ENCODE data around the gene PRIMA1.

The PRIMA1 gene

DNA sequence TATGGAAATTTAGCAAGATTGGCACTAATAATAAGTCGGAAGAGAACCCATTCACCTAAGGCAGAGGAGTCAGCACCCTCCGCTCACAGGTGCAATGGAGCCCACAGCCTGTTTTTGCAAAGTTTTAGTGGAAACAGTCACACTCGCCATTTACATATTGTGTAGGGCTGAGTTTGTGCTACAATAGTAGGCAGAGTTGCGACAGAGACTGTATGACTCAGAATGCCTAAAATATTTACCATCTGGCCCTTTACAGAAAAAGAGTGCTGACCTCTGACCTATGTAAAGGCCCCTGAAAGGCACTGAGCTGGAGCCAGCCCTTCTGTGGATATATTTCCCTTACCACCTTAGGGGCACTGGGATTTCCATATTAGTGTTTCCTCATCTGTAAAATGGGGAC is 79.0 kb downstream of the PRIMA1 start:
- Histone ChIP-seq H3F3A (ENCODE audit: control insufficient read depth, insufficient read depth) (no peaks in the 10 kb centered on the region), H3K9me3 (ENCODE audit: control insufficient read depth, insufficient read depth, low read length) (no peaks in the 10 kb centered on the region), H3K4me3 (ENCODE audit: low read length) (no peak overlapping the region), H3K4me1 (ENCODE audit: control insufficient read depth, low read length) (no peaks in the 10 kb centered on the region), H3K36me3 (ENCODE audit: control insufficient read depth, low read length) (no peaks in the 10 kb centered on the region), H3K4me2 (ENCODE audit: low read length) (no peak overlapping the region), H3K79me2 (ENCODE audit: control insufficient read depth, low read length) (no peaks in the 10 kb centered on the region), H4K20me1 (ENCODE audit: control insufficient read depth, insufficient read depth, low read depth, low read length) (no peaks in the 10 kb centered on the region), H3K27me3 (ENCODE audit: control insufficient read depth, low read length) (0 out of 2 replicates have a peak, but pooled peaks cover 3% of the 10 kb centered on the region), H3K27ac (ENCODE audit: low read depth, low read length) (no peak overlapping the region), H3K9me2 (replicated peaks; ENCODE audit: control insufficient read depth, low read length) (no peaks in the 10 kb centered on the region)
- TF ChIP-seq, protein P1, sequence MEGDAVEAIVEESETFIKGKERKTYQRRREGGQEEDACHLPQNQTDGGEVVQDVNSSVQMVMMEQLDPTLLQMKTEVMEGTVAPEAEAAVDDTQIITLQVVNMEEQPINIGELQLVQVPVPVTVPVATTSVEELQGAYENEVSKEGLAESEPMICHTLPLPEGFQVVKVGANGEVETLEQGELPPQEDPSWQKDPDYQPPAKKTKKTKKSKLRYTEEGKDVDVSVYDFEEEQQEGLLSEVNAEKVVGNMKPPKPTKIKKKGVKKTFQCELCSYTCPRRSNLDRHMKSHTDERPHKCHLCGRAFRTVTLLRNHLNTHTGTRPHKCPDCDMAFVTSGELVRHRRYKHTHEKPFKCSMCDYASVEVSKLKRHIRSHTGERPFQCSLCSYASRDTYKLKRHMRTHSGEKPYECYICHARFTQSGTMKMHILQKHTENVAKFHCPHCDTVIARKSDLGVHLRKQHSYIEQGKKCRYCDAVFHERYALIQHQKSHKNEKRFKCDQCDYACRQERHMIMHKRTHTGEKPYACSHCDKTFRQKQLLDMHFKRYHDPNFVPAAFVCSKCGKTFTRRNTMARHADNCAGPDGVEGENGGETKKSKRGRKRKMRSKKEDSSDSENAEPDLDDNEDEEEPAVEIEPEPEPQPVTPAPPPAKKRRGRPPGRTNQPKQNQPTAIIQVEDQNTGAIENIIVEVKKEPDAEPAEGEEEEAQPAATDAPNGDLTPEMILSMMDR (IDR thresholded peaks at IDR 0.05; ENCODE audit: low read depth, low read length, poor library complexity, severe bottlenecking), result no peak
- TF ChIP-seq EZH2phosphoT487 (IDR thresholded peaks at IDR 0.05; ENCODE audit: borderline replicate concordance, low read length), result no peak

DNA sequence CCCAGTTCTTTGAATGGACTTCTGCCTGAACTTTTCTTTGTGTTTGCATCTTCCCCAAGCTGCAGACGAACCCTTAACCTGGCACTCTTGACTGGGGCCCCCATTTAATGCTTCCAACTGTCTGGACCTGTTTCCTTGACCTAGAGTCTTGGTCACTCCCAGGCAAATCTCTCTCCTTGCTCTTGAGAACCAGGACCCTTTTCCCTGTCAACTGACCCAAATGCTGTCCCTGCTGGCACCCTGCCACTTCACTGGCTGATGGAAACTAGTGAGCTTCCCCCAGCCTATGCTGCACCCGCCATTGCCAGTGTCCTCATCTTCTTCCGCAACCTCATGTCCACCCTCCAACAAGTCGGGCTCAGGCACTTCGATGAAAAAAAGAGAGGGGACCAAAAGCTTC is 79.5 kb downstream of the PRIMA1 start:
- Histone ChIP-seq H3K4me3 (ENCODE audit: low read length) (no peak overlapping the region), H3K9me3 (ENCODE audit: control insufficient read depth, insufficient read depth, low read length) (no peaks in the 10 kb centered on the region), H4K20me1 (ENCODE audit: control insufficient read depth, insufficient read depth, low read depth, low read length) (no peaks in the 10 kb centered on the region), H3K27ac (ENCODE audit: low read depth, low read length) (no peak overlapping the region), H3K27me3 (ENCODE audit: control insufficient read depth, low read length) (0 out of 2 replicates have a peak, but pooled peaks cover 3% of the 10 kb centered on the region), H3K4me1 (ENCODE audit: control insufficient read depth, low read length) (no peaks in the 10 kb centered on the region), H3K4me2 (ENCODE audit: low read length) (no peak overlapping the region), H3K9me2 (replicated peaks; ENCODE audit: control insufficient read depth, low read length) (no peaks in the 10 kb centered on the region), H3F3A (ENCODE audit: control insufficient read depth, insufficient read depth) (no peaks in the 10 kb centered on the region), H3K36me3 (ENCODE audit: control insufficient read depth, low read length) (no peaks in the 10 kb centered on the region), H3K79me2 (ENCODE audit: control insufficient read depth, low read length) (no peaks in the 10 kb centered on the region)
- TF ChIP-seq EZH2phosphoT487 (IDR thresholded peaks at IDR 0.05; ENCODE audit: borderline replicate concordance, low read length), result no peak
- TF ChIP-seq, protein P1 (IDR thresholded peaks at IDR 0.05; ENCODE audit: low read depth, low read length, poor library complexity, severe bottlenecking), result no peak

DNA sequence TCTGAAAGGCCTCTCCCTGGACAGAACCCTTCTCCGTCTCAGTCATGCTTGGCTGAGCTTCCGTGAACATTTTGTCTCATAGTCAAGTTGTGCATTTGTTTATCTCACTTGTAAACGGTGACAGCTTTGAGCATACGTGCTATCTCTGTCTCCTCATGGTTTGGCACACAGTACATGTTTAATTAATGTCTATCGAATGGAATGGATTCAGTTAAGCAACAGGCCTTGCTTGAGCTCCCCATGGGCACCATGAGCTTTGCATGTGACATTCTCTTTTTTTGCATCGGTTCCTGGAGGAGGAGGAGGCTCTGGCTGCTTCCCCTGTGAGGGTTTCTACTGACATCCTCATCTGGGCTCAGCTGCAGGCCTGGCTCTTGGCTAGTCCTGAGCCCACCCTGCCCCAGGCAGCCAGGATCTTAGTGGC is 80.0 kb downstream of the PRIMA1 start:
- Histone ChIP-seq H4K20me1 (ENCODE audit: control insufficient read depth, insufficient read depth, low read depth, low read length) (no peaks in the 10 kb centered on the region), H3K4me2 (ENCODE audit: low read length) (no peak overlapping the region), H3K9me2 (replicated peaks; ENCODE audit: control insufficient read depth, low read length) (no peaks in the 10 kb centered on the region), H3K4me1 (ENCODE audit: control insufficient read depth, low read length) (no peaks in the 10 kb centered on the region), H3K4me3 (ENCODE audit: low read length) (no peak overlapping the region), H3K27ac (ENCODE audit: low read depth, low read length) (no peak overlapping the region), H3F3A (ENCODE audit: control insufficient read depth, insufficient read depth) (no peaks in the 10 kb centered on the region), H3K9me3 (ENCODE audit: control insufficient read depth, insufficient read depth, low read length) (no peaks in the 10 kb centered on the region), H3K79me2 (ENCODE audit: control insufficient read depth, low read length) (no peaks in the 10 kb centered on the region), H3K27me3 (ENCODE audit: control insufficient read depth, low read length) (0 out of 2 replicates have a peak, but pooled peaks cover 3% of the 10 kb centered on the region), H3K36me3 (ENCODE audit: control insufficient read depth, low read length) (no peaks in the 10 kb centered on the region)
- TF ChIP-seq EZH2phosphoT487 (IDR thresholded peaks at IDR 0.05; ENCODE audit: borderline replicate concordance, low read length), result no peak
- TF ChIP-seq, protein P1 (IDR thresholded peaks at IDR 0.05; ENCODE audit: low read depth, low read length, poor library complexity, severe bottlenecking), result no peak
